HL-60/S4 treated with retinoic acid at 250 ng/mL for 4 days and 3 days (cell line): ENCODE data around the gene TAPBPL.
"Not testable (repeated sequence)": the region's sequence is repeated elsewhere in the genome, so short reads cannot be mapped to it uniquely, and the experiment has no call there.

Source experiments
- in situ Hi-C: fragments of 300-500 bp; cut with MboI; formaldehyde crosslinking; loops from 2 replicates; pipeline ENCODE4 v1.7.0; 2022; ENCODE audit warnings: low sequenced_read_pairs

TAPBPL gene

GRCh38 chr12:6451348-6452244 lies at the start of gene TAPBPL:
TSS of gene TAPBPL (plus strand) at chr12:6452042. CDS start at chr12:6452249, 207 bp downstream.
- in situ Hi-C loops: no loop called here

GRCh38 chr12:6404390-6404789 lies 47.5 kb upstream of the TAPBPL start:
- in situ Hi-C loops: no loop called here

- in situ Hi-C loops: no loop called here
Measured at GRCh38 chr12:6405963-6406362, 45.9 kb upstream of the TAPBPL start.

- in situ Hi-C loops: no loop called here
Measured at GRCh38 chr12:6407236-6407954, 44.4 kb upstream of the TAPBPL start.

GRCh38 chr12:6416596-6416995 lies 35.2 kb upstream of the TAPBPL start:
- in situ Hi-C loops: no loop called here

GRCh38 chr12:6418796-6419195 lies 33.0 kb upstream of the TAPBPL start:
- in situ Hi-C loops: no loop called here

- in situ Hi-C loops: no loop called here
Measured at GRCh38 chr12:6420364-6420763, 31.5 kb upstream of the TAPBPL start.

GRCh38 chr12:6423267-6424007 lies 28.4 kb upstream of the TAPBPL start:
- in situ Hi-C loops: no loop called here

- in situ Hi-C loops: no loop called here
Measured at GRCh38 chr12:6424008-6424347, 27.9 kb upstream of the TAPBPL start.

GRCh38 chr12:6424866-6425265 lies 27.0 kb upstream of the TAPBPL start:
- in situ Hi-C loops: no loop called here

- in situ Hi-C loops: no loop called here
Measured at GRCh38 chr12:6425590-6426531, 26.0 kb upstream of the TAPBPL start.

GRCh38 chr12:6426882-6427671 lies 24.8 kb upstream of the TAPBPL start:
- in situ Hi-C loops: no loop called here

- in situ Hi-C loops: not testable (repeated sequence)
Measured at GRCh38 chr12:6427796-6428195, 24.0 kb upstream of the TAPBPL start.

- in situ Hi-C loops: no loop called here
Measured at GRCh38 chr12:6428326-6428725, 23.5 kb upstream of the TAPBPL start.

- in situ Hi-C loops: no loop called here
Measured at GRCh38 chr12:6430124-6430989, 21.5 kb upstream of the TAPBPL start.

GRCh38 chr12:6432991-6433390 lies 18.9 kb upstream of the TAPBPL start:
- in situ Hi-C loops: no loop called here

GRCh38 chr12:6434205-6435140 lies 17.4 kb upstream of the TAPBPL start:
- in situ Hi-C loops: no loop called here
